NCI-H1417 (cell line): ENCODE measurements around the gene ADAMTS18.

Experiments
- DNase-seq, 3 experiments: peaks; one replicate each; lab custom pipeline; 2025; lab: John Stamatoyannopoulos, UW

ADAMTS18 gene

DNA sequence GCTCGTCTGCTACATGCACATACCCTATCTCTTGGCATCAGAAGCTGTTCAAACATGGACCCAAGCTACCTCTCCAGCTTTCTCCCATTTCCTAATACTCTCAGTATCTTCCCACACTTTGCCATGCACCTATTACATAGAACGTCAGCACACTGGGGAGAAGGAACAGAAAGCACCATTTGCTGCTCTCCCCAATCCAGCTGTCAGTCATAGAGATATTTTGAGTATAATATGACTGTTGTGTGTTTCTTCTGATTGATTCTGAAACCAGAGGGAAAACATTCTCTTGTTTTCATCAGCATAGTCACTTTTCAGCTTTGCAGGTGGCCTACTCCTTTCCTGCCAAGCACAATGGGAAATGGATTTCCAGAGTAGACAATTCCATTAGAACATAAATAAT is 107.1 kb downstream of the ADAMTS18 start:
- no peak for DNase-seq

DNA sequence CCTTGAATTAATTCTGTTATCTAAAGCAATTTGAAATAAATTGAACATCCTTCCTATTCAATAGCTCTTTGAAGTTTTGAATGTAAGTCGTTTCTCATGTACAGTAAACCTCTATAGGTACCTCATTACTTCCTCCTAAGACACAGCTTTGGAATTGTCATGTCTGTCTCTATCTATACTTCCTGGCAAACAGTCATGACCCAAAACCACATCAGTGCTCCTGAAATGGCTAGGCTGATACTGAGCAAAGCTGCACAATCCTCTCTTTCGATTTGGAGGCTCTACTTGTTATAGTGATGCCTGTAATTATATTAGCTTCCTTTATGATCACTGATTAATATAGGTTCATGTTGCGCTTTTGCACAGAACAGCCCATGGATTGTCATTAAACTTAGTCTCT is 110.1 kb downstream of the ADAMTS18 start:
- no peak for DNase-seq

DNA sequence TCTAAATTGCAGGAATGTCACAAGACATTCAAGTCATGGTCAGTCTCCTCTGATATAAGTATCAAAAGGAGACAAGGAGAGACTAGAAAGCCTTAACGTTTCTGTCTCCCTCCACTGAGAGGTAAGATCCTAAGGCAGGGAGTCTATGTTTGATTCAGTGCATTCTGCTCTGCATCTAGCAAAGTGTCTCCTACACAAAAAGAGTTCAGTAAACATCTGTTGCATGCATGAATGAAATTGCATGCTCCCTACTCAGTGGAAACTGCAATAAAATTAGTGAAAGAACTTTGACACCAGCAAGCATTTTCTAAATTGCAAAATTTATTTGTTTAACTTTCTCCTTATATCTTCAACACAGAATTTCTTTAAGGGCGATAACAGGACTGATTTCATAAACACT is 111.1 kb downstream of the ADAMTS18 start:
- peak in 1 of 3 experiments; percentile 12 for DNase-seq

DNA sequence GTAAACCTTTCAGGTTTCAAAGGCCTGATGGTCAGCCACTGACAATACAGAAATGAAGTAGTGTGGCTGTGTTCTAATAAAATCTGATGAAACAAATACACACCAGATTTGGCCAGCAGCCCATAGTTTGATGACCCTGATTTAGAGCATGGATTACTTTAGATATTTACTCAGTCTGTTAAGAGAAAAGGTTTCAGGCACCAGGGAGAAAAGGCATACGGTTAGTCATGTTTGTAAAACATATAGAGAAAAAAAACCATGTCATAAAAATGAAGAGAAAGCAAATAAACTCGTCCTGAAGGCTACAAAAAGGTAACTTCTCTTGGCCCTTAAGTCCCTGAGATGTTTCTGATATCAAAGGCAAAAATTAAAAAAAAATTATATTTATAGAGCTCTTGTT is 112.1 kb downstream of the ADAMTS18 start:
- peak in 2 of 3 experiments; percentile 49 to 84 for DNase-seq

DNA sequence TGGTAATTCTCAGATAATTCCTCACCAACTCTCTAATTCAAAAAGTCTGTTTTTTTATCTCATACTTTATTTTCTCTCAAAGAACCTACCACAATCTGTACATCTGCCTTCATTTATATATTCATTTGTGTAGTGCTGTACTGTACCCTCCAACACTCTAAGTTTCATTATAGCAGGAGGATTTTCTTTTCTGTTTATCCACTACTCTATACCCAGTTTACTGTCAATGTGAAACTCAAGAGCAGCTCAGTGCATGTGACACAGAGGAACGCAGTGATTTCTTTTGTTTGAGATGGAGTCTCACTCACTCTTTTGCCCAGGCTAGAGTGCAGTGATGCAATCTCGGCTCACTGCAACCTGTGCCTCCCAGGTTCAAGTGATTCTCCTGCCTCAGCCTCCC is 117.8 kb downstream of the ADAMTS18 start:
- DNase-seq = no peak

DNA sequence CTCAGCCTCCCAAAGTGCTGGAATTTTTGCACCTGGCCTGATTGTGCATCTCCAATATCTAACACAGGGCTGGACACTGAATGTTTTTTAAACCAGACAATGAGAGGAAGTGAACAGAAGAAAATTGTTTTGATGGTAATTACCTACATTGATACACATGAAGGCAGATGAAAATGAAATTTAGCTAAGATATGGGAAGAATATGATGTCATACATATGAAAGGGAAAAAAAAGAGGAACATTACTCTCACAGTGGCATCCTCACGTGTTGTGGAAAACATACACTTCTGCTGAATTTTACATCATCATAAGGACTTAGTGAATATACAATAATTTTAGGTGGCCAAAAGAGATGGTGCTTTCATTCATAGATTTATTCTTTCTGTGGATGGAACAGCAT is 124.0 kb downstream of the ADAMTS18 start:
- no peak for DNase-seq

DNA sequence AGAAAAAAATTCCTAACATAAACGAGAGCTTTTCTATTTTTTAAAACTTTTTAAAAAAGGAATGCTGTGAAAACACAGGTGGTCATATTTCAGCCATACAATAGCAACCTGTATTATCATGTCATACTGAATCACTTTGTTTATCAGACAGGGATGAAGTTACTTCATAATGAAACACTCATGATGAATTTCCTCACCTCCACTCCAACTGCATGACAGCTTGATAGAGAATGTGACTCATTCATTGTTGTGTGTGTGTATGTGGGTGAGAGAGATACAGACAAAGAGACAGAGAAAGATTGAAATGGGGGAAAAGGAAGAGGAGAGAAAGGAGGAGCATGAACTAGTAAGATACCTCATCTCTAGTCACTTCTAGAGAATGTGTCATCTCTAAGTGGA is 126.7 kb downstream of the ADAMTS18 start:
- no peak for DNase-seq

DNA sequence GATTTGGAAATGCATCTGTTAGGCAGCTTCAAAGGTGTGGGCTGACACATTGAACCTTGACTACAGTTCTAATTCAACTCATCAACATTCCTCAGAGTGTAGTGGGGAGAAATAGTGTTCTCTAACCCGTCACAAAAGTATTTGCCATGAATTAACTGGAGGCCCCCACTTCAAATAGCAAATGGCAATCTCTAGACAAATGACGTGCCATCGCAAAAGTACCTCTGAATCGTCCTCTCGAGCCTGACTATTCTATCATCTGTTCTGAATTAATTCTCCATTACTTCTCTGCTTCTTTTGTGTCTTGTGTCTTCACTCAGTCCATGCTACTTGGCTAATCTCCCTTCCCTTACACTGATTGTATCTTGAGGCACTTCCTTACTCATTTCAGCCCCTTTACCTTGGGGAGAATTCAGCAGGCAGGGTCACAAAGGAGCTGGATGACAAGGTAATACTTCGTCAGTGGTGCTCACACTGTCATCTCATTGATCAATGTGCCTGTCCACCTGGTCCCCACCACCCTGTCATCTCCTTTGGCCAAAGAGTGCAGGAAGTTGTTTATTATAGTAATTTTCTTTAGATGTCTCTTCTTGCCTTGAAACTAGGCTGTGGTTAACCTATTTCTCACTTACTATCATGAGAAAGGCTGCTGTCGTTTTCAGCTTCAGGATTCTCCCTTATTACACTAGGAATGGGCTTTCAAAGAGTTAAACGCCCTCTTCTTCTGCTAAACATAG is 127.2 kb downstream of the ADAMTS18 start:
- DNase-seq = no peak

DNA sequence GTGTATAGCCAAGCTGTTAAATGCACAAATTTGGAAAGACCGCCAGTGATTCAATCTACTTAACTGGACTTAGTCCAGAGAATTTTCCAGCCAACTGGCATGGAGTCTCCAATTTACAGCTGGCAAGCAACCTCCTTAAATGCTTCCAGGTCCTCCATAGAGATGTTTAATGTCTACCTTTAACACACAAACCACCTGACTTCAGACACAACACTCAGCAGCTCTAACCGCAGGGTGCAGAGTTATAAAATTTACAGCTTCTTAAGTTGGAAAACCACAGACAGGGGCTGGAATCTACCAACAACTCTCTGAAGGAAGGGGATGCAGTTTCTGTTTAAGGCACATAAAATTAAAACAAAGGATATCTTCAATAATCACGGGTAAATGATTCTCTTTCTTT is 128.8 kb downstream of the ADAMTS18 start:
- DNase-seq = peak in 1 of 3 experiments; percentile 29

DNA sequence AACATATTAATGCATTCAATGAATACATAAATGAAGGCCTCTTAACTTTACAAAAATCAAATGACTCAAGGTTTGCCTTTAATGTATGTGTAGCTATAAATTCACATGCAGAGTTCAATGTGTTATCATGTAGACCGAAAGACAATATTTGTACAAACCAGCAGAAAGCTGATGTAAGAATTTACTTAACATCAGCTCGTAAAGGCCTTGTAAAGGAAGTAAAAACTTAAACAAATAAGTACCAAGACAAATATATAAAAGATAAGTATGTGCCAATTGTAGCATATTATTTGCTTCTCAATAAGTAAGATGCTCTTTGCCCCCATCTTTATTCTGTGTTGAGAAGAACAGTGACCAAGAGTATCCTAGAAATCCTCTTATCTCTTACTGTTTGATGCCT is 130.0 kb downstream of the ADAMTS18 start:
- no peak for DNase-seq

DNA sequence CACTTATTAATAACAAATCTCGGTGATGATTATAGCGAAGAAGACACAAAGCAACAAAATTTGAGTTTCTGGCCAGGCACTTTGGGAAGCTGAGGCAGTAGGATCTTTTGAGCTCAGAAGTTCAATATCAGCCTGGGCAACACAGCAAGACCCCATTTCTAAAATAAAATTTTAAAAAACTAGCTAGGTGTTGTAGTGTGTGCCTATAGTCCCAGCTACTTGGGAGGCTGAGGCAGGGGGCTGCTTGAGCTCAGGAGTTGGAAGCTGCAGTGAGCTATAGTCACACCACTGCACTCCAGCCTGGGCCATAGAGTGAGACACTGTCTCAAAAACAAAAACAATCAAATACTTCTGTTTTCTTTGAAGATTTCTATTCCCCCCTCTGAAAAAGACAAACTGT is 130.7 kb downstream of the ADAMTS18 start:
- DNase-seq = no peak

DNA sequence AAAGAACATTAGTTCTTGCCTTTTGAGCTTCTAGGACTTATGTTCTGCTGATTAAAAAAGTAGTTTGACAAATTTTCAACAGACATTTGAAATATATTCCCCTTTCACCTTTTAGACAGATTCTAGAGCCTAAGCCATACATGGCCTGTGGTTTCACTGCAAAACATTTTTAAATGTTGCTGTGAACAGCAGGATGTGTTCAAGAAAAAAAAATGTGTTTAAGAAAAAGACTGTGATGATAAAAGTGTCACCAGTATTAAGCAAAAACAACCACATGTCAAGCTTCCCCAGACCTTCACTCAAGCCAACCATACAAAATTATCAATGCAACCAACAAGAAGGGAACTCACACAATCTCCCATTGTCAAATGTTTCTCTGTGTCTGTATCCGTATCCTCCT is 132.2 kb downstream of the ADAMTS18 start:
- no peak for DNase-seq

DNA sequence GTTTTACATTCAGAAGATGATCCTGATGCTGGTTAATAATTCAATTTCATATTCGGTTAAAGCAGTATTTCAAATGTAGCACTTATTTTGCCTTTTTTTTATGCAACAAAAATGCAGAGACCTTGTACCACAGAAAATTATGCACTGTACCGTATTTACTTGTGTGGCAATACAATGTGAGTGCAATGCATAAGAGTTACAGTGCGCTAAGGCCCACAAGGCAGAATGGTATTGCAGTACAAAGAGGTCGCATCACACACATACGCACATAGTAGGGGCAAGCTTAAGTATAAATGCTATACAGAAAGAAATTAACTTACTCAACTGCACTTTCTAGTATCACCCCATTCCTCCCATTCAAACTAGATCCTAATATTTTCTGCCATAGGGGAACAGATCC is 132.6 kb downstream of the ADAMTS18 start:
- DNase-seq = no peak

DNA sequence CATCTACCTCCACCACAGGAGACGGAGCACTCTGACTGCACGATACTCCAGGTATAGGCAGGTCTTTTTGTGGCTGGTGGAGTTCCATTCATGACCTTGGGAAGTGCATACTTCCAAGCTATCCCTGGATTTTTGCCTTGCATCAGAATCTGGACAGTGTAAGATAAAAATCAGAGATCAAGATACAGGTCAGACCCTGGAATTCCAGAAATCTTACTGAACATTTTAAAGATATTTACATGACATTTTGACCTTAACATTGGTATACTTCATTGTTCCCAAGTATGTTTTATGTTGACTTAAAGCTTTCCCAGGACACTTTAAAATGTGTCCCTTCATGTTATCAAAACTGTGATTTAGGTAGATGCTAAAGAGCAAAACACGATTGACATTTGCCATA is 134.6 kb downstream of the ADAMTS18 start:
- no peak for DNase-seq

DNA sequence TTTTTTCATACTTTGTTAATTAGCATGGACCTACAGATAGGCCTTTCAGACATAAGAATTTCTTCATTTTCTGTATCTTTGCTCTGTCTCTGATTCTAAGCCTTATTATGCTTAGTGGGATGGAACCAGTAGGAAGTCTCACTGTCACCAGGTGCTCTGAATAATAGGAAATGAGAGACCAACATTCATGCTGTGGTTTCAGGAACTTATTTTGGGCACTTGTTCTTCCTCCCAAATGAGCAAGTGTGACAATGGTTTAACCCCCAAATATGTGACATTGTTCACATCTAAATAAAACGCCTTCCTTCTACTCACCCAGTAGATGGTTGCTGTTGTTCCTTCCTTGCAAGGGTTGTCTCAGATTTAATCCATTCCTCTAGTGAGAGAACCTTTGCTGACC is 135.4 kb downstream of the ADAMTS18 start:
- no peak for DNase-seq

DNA sequence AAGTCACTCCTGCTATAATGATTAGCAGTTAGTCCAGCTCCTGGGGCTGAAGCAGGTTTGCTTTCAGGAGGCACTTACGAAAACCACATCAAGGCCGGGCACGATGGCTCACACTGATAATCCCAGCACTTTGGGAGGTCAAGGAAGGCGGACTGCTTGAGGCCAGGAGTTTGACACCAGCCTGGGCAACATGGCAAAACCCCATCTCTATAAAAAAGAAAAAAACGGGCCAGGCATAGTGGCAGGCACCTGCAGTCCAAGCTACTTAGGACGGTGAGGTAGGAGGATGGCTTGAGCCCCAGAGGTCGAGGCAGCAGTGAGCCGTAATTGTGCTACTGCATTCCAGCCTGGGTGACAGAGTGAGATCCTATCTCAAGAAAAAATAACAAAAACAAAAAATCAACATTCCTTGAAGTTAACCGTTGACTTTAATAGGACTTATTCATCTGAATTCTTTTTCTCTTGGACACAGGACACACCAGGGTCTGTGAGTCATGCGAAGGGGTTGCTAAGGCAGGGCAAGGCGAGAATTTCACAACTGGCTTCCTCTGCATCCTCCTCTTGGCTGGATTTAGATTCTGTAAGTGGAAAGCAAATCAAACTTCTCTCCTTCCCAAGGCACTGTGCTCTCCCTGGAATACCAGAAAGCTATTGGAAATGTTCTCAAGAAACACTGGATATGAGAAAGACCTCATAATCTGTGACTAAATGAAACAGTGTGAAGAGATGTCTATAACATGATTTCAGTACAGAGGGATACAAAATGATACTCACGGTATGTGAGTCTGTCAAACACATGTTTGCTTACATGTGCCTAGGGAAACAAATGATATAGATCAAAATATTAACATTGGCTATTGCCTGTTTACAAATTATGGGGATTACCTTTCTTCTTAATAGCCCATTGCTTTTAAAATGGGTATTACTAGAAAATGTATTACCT is 136.1 kb downstream of the ADAMTS18 start:
- no peak for DNase-seq

DNA sequence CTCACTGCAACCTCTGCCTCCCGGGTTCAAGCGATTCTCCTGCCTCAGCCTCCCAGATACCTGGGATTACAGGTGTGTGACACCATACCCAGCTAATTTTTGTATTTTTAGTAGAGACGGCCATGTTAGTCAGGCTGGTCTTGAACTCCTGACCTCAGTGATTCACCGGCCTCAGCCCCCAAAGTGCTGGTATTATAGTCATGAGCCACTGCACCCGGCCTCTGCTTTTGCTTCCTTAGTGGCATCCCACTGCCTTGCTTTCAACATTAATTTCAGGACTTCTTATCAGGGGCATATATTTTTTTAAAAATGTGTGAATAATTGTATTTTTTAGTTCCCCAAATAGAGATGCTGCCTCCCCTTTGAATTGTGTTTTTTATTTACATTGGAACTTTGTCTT is 136.8 kb downstream of the ADAMTS18 start:
- DNase-seq = no peak

DNA sequence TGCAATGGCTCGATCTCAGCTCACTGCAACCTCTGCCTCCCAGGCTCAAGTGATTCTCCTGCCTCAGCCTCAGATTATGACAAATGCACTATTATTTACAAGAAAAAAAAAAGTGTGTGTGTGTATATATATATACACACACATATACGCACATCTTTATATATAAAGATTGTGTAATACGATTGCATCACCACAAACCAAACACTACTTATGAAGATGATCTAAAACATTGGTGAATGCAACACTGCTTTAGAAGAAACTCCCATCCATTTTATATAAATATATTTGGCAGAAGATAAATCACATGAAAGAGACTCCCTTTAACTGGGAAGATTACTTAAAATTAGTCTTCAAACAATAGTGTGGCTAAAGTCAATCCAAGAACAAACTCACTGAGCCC is 138.9 kb downstream of the ADAMTS18 start:
- DNase-seq = no peak

DNA sequence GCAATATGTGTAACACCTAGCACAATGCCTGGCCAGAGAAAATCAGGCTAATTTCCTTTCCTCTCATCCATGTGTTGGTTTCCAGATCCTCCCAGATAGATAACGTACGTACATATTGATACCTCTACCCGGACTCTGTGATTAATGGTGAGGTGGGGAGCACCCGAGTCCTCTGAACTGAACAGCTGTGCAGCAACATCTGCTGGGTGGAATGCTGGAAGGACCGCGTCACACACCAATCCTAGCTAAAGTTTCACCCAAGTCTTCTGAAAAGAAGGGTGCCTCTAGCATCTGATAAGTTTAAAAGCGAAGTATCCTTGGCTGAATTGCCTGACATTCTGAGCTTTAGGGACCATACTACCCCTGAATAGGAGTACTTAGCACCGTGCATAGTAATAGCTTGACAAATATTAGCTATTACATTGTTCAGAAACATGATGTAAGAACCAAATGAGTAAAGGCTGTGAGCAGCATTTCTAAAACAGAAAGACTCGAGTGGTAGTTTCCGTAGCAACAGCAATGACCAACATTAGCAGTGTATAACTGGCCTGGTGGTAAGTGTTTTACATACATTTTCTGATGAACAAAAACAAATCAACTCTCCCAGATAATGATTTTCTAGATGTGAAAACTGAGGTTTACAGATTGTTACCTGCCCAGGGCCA is 144.3 kb downstream of the ADAMTS18 start:
- peak in 2 of 3 experiments; percentile 59 to 82 for DNase-seq

DNA sequence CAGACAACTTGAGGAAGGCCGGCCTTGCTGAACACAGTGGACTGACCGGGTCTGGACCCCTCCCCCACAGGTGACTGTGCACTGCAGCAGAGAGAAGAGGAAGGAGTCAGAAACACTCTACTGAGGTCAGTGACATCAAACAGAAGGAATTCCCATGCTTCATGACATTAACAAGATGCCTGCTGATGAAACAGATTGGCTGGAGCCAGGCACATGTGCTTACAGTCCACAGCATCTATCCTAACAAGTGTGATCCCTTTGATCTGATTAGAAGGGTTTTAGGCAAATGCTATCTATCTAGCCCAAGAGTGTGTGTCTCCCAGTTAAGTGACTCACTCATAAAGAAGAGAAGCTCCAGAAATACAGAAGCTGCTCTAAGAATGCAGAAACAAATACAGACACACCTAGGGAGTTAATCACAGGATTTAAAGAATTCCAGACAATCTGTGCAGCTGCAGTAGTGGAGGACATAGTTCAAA is 145.5 kb downstream of the ADAMTS18 start:
- DNase-seq = peak in 1 of 3 experiments; percentile 8

DNA sequence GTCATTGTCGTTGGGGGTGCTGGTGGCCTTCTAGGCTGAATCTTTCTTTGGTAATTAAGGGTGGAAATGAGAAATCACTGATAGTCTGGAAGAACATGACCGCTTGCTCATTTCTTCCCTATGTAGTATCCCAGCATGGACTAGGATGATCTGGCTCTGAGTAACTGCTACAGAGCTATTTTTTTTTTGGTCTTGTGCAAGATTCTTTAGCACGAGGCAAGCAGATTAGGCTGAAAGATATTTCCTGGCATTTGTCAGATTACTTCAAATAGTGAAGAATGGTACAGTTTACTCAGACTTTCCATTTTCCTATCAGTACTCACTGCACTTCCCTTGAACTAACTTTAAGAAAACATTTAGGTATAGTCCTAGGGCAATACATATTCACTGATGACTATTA is 146.6 kb downstream of the ADAMTS18 start:
- DNase-seq = no peak

DNA sequence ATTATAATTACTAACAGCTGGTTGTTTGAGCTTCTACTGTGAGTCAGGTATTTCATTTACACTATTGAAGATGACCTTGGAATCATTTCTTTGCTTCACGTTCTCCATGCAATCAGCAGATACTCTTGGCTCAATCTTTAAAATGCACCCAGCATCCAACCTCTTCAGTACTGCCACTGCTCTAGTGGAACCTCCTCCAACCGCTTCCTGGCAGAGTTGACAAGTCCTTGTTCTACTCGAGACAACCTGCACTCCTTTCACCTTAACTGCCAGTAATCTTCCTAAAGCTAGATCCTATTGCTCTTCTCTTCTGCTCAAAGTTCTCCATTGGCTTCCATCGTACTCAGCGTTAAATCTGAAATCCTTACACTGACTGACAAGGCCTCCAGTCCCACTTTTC is 149.2 kb downstream of the ADAMTS18 start:
- DNase-seq = no peak

DNA sequence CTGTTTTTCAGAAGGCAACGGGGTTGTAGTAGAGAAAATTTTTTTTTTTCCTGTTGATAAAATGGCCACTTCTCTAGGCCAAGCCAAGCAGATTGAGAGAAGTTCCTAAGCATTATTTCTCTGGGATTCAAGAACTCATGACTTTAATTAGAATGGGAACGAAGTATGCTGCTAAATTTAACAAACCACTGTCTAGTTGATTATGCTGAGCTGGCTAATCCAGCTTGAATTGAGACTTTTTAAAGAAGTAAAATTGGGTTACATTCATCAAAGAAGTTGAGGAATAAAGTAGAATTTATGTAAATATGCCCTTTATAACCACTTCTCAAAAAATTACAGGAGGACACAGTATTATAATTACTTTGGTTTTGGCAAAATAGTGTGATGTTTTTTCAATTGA is 152.5 kb downstream of the ADAMTS18 start:
- DNase-seq = no peak
